Activated naive CD4-positive, alpha-beta T cell treated with anti-CD3 and anti-CD28 coated beads, Interleukin-2, amount 50 U/mL, for 16 hours (primary cell): Measurements from ENCODE around the gene HMOX1.
A peak's percentile ranks its signal among the peaks of the same experiment; 100 is the strongest.

ENCODE experiments used
- DNase-seq: peaks from one replicate; pipeline ENCODE4 v3.0.0-alpha.2; 2020

Gene HMOX1, protein sequence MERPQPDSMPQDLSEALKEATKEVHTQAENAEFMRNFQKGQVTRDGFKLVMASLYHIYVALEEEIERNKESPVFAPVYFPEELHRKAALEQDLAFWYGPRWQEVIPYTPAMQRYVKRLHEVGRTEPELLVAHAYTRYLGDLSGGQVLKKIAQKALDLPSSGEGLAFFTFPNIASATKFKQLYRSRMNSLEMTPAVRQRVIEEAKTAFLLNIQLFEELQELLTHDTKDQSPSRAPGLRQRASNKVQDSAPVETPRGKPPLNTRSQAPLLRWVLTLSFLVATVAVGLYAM

DNA sequence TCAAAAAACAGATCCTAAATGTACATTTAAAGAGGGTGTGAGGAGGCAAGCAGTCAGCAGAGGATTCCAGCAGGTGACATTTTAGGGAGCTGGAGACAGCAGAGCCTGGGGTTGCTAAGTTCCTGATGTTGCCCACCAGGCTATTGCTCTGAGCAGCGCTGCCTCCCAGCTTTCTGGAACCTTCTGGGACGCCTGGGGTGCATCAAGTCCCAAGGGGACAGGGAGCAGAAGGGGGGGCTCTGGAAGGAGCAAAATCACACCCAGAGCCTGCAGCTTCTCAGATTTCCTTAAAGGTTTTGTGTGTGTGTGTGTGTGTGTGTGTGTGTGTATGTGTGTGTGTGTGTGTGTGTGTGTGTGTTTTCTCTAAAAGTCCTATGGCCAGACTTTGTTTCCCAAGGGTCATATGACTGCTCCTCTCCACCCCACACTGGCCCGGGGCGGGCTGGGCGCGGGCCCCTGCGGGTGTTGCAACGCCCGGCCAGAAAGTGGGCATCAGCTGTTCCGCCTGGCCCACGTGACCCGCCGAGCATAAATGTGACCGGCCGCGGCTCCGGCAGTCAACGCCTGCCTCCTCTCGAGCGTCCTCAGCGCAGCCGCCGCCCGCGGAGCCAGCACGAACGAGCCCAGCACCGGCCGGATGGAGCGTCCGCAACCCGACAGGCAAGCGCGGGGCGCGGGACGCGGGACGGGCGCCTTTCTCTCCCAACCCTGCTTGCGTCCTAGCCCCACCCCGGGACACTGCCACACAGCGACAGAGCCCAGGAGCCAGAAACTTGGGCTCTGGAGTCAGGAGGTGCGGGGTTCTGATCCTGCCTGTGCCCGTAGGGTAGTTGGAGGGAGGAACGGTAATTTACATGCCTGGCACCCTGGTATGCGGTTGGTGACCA lies at the start of gene HMOX1:
Gene HMOX1, plus strand, starts transcription at position 560 of the 887 bp plus-strand sequence. Its CDS starts 78 bp downstream, at position 638.
- peak; percentile 44 for DNase-seq

DNA sequence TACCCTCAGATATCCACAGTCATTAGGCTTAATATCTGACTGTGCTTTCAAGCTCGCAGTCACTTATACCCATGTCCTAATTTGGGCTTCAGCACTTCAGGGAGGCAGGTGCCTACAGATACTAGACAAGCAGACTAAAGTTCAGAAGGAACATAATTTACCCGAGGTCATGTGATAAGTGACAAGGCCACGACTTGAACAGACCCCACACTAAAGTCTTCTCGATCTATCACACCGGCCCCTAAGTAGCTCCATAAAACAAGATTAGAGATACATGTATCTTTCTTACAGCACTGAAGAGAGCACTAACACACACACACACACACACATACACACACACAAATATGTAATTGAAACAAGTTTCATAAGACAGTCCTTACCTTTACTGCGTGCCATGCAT lies 48.6 kb upstream of the HMOX1 start:
- no peak for DNase-seq

DNA sequence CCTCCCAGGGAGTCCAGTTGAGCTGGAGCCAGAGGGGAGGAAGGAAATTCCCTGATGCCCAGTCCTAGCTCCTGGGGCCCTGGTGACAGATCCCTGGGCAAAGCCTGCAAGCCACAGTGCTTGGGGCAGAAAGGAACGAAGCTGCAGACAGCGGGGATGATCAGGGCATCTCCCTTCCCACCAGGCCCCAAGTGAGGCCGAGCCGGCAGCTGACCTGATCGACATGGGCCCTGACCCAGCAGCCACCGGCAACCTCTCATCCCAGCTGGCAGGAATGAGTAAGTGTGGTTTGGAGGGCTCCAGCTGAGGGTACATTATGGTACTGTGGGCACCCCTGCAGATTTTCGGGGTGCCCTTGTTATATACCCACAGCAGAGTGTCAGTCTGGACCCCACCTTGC lies 47.7 kb upstream of the HMOX1 start:
- DNase-seq, result no peak

GRCh38 chr22:35334004-35334403 lies 46.9 kb upstream of the HMOX1 start:
- DNase-seq, result peak; percentile 24

- DNase-seq, result no peak
Measured at GRCh38 chr22:35335468-35335867, 45.4 kb upstream of the HMOX1 start.

DNA sequence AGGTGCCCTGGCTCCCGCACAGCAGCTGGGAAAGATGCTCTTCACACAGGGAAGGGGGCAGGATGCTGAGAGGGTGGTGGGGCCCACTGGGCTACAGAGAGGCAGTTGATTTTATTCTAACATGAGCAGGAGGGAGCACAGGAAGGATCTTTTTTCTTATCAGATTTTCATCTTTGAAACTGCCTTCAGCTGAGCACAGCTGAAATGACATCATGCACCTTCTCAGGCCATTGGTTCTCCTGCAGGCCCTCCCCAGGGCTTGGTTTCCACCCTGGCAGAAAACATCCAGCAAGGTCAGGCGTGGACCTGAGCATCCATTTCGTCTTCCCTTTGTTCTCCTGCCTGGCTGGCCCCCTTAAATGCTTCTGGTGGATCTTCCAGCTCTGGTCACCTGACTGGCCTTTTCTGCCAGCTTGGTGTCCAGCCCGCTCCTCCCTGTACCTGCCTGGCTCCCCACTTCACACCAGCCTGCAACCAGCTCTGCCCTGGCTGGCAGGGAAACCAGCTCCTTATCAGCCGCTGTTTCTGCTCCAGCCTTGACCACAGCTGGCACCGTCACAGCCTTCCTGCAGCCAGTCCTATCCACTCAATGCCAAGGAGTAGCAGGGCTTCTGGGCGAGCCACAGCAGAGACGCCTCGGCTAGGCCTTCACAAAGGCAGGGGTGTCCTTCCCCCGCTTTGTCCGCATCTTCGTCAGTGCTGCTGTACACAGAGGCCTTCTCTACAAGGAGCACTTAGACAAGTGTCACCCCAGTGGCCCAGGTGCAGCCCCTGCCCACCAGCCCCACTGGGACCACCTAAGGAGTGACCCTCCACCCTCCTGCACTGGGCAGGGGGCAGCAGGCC lies 44.7 kb upstream of the HMOX1 start:
- no peak for DNase-seq

DNA sequence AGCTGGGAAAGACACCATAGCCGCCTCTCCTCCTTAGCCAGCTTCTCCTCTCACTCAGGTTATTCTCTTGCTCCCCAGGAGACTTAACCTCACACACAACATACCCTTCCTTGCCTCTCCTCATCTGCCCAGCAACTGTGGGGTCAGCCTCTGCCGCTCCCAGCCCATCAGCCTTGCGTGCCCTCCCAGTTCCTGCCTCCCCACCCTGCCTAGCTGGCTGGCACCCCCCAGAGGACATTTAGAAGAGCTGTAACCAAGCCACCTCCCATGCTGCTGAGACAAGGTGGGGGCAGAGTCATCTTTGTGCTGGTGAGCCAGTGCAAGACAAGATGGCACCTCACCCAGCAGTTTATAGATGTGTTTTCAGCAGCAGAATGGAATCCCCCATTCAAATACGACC lies 43.0 kb upstream of the HMOX1 start:
- DNase-seq, result no peak

GRCh38 chr22:35341090-35341874 lies 39.6 kb upstream of the HMOX1 start:
- DNase-seq, result no peak

DNA sequence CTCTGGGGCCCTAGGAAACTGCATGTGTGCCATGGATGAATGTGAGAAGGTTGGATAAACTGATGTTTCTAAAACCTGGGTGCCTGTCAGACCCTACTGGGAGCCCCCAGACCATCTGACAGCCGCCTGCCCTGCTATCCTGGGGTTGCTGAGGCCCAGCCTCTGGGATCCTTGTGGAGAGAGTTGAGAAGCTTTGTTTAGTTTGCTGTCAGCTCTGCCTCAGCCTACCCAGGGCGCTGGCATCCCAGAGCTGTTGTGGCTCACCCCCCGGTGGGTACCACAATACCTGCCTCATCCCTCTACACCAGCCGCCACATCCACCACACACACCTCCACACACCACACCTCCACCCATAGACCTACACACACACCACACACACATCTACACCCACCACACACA lies 38.5 kb upstream of the HMOX1 start:
- no peak for DNase-seq

- DNase-seq, result no peak
Measured at GRCh38 chr22:35343664-35344550, 37.0 kb upstream of the HMOX1 start.

DNA sequence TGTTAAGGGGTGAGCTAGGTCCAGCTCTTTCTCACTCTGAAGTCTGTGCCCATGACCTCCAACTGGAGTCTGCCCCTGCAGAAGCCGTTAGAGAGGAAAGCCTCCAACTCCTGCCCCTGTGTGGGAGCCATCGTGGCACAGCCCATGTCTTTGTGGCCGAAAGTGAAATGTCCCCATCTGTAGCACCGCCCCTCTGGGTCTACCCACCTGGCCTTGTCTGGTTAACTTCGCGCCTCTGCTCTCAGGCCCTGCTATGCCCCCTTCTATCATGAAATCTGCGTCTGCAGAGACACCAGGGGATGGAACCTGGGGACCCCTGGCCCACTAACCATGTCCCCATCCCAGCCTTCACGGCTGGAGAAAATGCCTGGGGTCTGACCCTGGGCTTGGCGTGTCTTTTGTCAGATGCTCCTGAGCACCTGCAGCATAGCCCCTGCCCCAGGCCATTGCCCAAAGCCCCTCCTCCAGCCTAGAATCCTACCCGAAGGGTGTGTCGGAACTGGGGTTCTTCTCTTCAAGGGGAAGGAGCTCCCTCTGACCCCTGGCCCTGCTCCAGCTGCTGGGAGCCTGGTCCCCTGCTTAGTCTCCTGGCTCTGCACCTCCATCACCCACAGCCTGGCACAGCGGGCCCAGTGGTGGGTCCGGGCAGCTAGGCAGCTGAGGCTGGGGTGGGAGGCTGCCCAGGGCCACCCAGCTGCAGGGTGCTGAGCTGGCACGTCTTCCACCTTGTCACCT lies 35.8 kb upstream of the HMOX1 start:
- no peak for DNase-seq

- DNase-seq, result no peak
Measured at GRCh38 chr22:35345808-35346505, 34.9 kb upstream of the HMOX1 start.

DNA sequence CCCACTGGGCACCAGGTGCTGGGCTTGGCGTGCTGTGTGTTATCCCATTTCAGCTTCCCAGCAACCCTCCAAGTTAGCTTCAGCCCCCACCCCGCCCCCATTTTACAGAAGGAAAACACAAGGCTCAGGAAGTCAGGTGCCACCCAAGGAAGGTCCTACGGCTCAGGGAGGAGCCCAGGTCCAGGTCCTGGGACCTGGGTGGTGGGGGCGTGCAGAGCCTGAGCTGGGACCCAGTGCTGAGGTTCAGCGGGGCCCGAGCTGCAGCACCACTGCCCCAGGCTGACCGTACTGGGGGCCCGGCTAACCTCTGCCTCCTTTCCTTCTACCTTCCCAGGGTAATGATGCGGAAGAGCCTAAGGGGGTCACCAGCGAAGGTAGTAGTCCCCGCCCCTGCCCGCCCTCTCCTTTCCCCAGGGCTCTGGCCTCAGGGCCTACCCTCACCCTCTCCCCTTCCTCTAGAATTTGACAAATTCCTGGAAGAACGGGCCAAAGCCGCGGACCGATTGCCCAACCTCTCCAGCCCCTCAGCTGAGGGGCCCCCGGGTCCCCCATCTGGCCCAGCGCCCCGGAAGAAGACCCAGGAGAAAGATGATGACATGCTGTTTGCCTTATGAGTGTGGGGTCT lies 34.2 kb upstream of the HMOX1 start:
- DNase-seq, result no peak

- no peak for DNase-seq
Measured at GRCh38 chr22:35347462-35347861, 33.4 kb upstream of the HMOX1 start.

GRCh38 chr22:35348026-35348590 lies 32.8 kb upstream of the HMOX1 start:
- DNase-seq, result no peak

DNA sequence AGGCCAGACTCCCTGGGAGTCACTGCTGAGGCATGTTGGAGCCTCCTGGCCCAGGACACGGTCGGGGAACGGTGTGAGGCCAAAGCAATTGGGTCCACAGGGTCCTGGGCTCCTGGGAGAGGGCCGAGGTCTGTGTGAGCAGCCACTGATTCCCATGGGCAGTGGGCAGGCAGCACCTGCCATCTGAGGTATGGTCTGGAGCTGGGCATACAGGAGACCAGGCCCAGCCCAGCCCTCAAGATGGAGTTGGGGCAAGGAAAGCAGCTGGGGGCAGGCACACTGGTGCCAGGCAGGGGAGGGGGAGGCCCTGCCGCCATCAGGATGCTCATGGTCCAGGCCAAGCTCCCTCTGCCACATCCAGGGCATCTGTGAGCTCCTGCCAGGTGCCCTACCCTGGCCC lies 32.2 kb upstream of the HMOX1 start:
- no peak for DNase-seq

DNA sequence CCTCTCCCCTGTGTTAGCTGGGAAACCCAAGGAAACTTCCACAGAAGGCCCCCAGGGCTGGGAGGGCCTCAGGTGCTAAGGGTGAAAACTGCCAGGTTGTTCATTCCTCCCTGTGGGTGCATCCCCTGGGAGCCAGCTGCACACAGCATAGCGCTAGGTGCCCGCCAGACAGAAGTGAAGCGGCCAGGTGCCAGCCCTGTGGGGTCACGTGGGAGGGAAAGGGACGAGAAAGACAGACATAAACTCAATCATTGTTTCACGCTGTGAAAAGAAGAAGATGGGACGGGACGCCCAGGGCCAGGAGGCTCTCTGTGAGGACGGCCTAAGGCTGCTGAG lies 31.6 kb upstream of the HMOX1 start:
- no peak for DNase-seq

- no peak for DNase-seq
Measured at GRCh38 chr22:35349704-35350538, 31.0 kb upstream of the HMOX1 start.
